GM10847 (cell line): Measurements from ENCODE around the gene GAK.

Experiments
- POLR2A ChIP-seq: IDR thresholded peaks from 2 replicates; pipeline ENCODE4 v1.6.1; 2011; ENCODE audit not compliant: insufficient read length; ENCODE audit errors: extremely low read depth

Gene GAK

DNA sequence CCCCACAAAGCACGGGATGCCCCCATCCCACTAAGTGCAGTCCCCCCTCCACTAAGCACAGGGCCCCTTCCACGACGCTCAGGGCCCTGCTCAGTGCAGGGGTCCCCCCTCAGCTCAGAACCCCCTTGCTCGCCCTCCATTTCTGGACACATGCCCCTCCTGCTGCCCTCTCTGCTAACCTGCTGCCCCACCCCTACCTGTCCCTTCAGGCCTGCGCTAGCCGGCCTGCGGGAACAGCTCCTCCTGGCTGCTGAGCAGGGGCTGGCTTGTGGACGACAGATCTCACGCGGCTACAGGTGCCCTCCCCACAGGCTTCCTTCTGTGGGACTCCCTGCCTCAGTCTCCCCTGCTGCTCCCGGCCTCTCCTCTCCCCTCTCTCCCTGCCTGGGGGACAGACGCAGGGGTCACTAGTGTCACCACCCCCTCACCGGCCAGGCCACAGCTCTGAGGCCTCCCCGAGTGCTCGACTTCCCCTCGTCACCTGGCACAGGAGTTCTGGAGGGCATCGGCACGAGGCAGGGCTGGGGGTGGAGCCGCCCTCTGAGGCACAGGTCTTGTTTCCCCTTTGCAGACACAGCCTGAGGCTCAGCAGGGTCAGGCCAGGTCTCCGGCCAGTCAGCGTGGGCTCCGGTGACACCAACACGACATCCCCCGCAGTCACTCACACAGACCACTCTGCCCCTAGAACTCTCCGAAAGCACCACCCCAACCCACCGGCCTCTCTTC lies 21.6 kb downstream of the GAK start:
- TF ChIP-seq POLR2A = no peak

DNA sequence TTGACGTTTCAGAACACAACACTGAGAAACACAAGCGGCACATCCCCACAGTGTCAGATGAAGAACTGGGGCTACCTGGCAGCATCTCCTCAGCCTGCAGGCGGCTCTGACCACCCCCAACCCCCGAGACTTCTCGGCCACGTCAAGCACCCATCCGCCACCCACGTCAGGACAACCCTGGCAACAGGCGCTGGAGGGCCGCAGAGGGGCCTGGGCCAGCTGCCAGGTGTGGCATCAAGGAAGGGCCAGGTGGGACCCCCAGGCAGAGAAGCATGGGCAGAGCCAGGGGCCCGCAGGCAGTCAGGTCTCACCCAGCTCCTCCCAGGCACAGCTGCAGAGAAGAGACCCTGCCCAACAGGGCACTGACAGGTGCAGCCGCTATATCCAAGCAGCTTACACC lies 22.3 kb downstream of the GAK start:
- TF ChIP-seq POLR2A = no peak

DNA sequence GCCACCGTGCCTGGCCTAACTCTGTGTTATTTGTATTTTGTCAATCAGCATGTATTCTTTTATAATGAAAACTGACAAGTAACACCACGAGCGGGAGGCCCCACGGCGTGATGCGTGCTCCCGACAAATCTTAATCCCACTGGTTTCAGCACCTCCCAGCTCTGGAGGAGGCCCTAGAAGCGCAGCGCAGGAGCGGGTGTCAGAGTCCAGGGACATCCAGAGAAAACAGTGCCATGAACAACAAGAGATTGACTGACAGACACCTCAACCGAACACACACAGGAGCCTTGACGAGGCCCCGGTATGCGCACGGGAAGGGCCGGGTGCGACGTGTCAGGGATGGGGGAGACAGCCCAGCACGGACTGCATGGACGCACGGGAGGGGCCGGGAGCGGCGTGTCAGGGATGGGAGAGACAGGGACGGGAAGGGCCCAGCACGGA lies 23.0 kb downstream of the GAK start:
- no peak for TF ChIP-seq POLR2A

DNA sequence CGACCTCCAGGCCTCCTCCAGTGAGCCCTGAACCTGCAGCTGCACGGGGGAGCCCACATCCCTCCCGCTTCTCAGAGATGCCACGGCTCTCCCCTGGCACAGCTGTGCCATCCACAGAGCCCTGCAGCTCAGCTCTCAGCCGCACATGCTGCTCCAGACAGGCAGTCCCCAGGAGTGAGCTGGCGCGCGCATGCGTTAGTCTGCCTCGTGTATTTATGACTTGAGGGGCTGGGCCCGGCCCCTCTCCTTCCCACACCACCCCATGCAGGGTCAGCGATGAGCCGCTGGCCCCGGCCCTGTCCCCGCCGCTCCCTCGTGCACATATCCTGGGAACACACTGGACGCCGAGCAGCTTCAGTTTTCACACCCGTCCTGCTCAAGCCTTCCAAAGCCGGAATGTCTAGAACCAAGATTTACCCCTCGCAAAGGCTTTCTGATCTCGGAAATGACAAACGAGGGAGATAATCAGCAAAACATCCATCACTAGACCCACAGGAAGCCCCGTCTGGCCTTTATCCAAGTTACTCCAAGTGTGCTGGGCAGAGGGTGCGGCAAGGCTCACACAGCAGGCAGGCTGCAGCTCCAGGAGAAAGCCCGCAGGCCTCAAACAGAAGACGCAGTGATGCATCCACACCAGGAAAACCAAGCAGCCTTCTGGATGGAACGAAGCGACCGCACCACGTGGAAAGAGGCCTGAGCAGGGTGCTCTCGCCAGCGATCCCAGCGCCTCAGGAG lies 24.3 kb downstream of the GAK start:
- TF ChIP-seq POLR2A = no peak

DNA sequence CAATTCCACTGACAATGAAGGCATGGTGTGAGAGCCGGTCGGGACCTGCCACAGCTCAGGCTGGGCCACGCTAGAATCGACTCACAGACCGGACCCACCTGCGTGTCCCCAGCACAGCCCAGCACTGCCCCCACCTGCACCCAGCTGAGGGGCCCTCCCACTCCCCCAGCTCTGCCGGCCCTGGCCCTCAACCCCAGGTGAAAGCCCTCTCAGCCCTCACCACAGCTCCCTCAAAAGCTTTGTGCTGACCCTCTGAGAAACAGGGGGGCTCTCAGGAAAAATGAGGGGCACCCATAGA lies 25.1 kb downstream of the GAK start:
- no peak for TF ChIP-seq POLR2A

DNA sequence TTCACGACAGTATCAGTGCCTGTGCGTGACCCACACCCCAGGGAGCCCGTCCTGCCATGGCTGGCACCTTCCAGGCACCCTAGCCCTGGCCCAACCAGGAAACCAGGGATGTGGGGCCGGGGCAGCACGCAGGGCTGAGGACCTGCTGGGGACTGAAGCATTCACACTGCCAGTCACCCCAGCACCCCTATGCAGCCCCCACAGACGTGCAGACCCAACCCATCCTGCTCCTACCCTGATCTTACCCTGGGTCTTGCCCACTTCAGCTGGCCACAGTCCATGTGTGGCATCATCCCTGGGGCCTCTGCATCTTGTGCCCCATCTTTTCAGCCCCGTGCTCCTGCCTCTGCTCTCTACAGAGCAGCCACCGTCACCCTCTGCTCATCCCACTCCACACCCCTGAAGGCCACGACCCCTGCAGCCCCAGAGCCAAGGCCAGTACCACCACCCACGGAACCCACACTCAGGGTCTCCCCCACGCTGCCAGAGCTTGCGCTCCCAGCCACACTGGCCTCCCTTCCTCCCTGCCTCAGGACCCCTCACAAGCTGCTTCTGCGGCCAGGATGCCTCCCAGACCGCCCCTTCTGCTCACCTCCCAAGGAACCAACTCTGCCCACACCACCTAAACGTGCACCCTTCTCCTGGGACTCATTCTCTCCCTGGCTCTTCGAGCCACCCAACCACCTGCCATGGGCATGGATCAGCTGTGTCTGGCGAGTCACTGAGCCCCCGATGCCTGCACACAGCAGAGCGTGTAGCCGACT lies 25.6 kb downstream of the GAK start:
- TF ChIP-seq POLR2A = no peak

DNA sequence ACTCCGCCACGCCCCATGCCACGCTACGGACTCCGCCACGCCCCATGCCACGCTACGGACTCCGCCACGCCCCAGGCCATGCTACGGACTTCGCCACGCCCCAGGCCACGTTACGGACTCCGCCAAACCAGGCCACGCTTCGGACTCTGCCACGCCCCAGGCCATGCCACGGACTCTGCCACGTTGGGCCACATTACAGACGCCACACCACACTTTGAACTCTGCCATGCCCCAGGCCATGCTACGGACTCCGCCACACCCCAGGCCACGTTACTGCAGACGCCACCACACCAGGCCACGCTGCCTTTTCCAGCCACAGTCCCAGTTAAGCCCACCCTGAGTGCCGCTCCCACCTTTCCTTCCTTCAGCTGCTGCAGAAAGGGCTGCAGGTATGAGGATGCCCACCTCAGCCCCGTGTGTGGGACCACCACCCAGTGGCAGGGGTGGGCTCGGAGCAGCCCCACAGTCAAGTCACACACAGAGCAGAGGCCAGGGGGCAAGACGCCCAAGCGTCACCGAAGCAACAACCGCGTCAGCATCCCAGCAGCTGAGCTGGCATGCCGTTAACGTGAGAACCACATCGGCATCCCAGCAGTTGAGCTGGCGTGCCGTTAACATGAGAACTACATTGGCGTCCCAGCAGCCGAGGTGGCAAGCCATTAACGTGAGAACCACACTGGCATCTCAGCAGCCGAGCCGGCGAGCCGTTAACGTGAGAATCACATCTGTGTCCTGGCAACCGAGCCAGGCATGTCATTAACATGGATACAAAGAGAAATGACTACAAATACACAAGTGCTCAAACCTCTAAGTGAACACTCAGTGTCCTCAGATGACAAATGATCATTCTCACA lies 26.4 kb downstream of the GAK start:
- TF ChIP-seq POLR2A = no peak

DNA sequence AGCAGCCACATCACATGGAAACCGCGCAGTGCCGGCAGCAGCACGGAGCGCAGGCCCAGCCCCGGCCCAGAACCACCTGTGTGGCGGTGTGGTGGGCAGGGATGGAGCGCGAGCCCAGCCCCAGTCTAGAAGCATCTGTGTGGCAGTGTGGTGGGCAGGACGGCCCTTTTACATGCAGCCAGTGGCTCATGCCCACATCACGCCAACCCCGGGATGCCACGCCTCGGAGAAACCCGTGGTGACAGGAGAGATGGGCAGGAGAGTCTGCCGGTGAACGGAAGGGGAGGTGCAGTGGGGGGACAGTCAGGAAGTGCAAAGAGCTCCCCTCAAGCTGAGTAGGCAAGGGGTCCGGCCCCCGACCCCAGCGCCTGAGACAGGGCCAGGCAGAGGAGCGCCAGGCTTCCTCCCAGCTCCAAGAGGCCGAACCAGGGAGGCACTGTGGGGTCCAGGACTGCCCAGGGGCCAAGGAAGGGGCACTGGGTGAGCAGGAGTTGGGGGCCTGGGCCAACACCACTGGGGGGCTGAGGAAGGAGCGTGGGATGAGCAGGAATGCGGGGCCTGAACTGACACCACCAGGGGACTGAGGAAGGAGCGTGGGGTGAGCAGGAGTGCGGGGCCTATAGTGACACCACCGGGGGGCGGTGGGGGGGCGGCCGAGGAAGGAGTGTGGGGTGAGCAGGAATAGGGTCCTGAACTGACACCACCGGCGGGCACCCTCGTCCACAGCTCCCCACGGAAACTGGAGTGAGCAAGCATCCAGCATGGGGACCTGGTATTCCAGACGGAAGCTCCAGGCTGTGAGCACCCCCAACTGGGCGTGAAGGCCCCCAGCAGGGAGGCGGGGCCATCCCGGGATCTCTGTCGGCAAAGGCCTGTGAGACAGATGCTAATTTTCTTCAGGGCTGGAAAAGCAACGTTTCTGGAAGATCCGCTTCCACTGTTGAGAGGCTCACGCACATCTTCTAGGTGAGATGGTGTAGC lies 28.8 kb downstream of the GAK start:
- no peak for TF ChIP-seq POLR2A

DNA sequence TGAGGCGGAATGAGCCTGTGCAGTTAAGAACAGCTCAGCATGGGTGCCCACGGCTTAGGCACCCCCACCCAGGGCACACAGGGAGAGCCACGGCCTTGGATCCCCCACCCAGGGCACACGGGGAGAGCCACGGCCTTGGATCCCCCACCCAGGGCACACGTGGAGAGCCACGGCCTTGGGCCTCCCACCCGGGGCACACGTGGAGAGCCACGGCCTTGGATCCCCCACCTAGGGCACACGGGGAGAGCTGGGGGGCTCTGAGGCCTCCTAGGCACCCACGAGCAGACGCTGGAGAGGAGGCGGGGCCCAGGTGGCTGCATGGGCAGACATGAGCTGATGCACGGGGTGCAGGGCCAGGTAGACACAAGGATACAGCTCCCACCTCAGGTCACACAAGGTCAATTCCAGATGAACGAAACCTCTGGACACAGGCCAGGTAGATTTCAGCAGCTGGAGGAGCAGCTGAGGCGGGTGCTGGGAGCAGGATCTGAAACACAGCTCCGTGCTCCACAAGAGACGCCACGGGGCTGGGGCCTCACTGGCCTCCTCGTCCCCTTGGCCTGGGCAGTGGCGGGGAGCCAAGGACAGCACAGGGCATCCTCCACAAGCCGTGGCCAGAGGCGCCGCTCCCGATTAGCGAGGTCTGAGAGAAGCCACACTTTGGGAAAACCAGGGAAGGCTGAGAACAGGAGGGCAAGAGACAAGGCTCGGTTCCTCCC lies 30.8 kb downstream of the GAK start:
- TF ChIP-seq POLR2A = no peak

DNA sequence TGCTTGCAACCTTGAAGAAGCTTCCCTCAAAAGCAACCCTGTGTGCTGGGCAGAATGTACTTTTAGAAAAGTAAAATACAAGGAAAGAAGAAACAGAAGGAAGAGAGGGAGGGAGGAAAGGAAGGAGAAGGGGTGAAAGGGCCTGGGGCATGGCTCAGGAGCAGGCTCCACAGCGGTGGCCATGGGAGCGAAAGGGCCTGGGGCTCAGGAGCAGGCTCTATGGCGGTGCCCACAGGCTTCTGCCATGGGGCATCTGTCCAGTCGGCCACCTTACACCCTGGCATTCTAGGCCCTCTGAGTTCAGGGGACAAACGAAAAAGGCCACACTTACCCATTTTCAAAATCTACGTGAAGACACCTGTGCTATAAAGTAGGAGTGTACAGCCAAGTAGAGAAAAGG lies 31.4 kb downstream of the GAK start:
- no peak for TF ChIP-seq POLR2A

DNA sequence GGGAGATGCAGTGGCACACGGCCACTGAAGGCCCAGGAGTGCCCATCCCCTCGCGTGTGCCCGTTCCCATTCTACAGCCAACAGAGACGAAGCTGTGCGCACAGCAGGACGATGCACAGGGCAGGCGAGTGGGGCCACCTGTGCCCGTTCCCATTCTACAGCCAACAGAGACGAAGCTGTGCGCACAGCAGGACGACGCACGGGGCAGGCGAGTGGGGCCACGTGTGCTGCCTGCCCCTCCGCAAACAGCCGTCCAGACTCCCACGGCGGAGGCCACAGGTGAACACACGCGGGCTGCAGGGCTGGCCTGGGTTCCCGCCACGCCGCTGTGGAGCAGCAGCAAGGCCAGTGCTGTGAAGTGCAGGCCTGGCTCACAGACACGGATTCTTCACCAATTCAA lies 32.0 kb downstream of the GAK start:
- no peak for TF ChIP-seq POLR2A

DNA sequence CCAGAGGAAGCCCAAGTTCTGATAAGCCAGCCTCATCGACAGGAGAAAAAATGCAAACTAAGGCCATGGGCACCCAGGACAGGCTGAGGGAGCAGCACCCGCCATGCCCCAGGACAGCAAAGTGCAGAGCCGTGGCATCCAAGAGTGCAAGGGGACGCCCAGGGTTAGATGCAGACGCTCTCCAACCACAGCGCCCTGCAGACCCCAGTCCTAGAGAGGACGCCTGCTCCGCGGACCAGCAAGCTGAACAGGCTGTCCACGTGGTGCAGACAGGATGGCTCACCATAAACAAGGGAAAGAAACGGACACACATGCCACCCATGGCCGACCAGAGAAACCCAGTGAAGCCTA lies 32.6 kb downstream of the GAK start:
- TF ChIP-seq POLR2A = no peak

DNA sequence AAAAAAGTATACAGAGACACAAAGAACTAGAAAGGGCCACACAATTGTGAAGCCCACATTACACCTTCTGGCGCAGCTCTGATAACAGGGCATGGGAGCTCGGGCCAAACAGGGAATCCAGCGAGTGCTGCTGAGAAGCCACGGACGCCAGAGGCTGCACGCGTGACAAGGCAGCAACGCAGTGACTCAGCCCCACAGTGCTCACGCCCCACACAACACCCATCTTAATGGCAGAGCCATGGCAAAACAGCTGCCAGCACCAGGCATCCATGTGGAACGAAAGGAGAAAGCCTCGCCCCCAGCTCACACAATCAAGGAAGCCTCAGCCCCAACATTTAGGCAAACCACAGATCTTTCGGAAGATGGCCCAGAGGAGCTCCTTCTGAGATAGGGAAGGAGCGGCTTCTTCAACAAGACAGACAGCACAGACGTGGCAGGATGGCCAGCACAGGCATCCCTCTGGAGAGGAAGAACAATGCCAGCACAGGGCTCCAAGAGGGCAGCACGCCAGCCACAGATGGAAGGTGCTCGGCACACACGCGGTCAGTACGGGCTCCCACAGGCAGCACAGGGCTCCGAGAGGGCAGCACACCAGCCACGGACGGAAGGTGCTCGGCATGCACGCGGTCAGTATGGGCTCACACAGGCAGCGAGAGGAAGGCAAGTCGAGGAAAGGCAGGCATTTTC lies 33.1 kb downstream of the GAK start:
- no peak for TF ChIP-seq POLR2A

DNA sequence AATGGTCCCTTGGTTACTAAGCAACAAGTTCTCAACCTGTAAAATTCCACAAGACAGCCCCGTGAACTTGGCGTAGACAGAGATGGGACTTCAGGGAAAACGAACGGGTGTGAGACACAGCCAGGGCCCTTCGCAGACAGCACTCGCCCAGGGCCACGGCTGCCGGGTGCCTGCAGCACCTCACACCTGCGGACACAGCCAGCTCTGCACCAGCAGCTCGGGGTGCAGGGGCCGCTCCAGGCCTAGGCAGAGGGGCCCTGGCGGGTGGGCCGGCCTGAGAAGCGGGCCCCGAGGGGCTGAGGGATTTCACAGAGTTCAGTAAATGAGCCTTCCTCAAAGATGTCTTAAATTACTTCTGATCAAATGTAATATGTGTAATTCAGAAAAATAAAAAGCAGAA lies 34.0 kb downstream of the GAK start:
- no peak for TF ChIP-seq POLR2A

DNA sequence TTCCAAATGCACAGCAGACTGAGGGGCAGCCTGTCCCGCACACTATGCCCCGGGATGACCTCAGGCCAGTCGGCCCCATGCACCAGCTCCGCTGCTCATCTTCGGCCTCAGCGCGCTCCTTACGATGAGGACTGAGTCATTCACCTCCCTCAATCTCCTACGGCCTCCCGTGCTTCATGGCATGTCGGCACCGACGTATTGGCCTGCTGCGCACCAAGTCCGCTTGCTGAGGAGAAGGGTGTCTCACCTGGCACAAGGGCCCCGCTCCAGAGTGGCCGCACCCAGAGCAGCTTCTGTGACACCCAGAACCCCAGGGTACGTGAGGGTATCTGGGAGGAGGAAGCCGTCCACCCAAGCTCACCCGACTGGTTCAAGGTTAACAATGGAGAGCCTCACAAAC lies 35.5 kb downstream of the GAK start:
- no peak for TF ChIP-seq POLR2A
